ENCODE data around the gene BACE2.

Gene BACE2

DNA sequence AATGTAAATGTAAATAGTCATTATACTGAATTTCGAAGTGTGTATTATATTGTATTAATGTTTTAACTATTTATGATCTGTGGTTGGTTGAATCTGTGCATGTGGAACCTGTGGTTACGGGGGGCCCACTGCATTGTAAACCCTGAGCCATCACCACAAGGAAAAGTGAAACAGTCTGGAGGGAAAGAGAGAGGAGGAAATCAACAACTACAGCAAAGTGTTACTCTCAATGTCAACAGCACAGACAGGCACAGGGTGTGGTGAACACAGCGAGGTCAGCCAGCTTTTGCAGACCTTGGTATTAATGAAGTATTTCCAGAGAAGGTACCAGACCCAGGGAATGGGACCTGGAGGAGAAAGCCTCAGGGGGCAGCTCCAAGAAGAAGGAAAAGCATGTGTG is 37.1 kb upstream of the BACE2 start:
- TF ChIP-seq, protein P1, sequence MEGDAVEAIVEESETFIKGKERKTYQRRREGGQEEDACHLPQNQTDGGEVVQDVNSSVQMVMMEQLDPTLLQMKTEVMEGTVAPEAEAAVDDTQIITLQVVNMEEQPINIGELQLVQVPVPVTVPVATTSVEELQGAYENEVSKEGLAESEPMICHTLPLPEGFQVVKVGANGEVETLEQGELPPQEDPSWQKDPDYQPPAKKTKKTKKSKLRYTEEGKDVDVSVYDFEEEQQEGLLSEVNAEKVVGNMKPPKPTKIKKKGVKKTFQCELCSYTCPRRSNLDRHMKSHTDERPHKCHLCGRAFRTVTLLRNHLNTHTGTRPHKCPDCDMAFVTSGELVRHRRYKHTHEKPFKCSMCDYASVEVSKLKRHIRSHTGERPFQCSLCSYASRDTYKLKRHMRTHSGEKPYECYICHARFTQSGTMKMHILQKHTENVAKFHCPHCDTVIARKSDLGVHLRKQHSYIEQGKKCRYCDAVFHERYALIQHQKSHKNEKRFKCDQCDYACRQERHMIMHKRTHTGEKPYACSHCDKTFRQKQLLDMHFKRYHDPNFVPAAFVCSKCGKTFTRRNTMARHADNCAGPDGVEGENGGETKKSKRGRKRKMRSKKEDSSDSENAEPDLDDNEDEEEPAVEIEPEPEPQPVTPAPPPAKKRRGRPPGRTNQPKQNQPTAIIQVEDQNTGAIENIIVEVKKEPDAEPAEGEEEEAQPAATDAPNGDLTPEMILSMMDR (IDR thresholded peaks at IDR 0.05; ENCODE audit: extremely low read depth, insufficient read depth, missing control alignments), result no peak
- in situ Hi-C loops (cut with MboI; ENCODE audit: low pct_unique_long_range_greater_than_20kb, low sequenced_read_pairs, unreplicated experiment), result no loop called here

GRCh38 chr21:41133874-41134522 is 34.0 kb upstream of the BACE2 start:
- TF ChIP-seq, protein P1 (IDR thresholded peaks at IDR 0.05; ENCODE audit: extremely low read depth, insufficient read depth, missing control alignments), result peak; percentile 67
- DNase-seq (ENCODE audit: low spot score), result peak; percentile 62
- in situ Hi-C loops (cut with MboI; ENCODE audit: low pct_unique_long_range_greater_than_20kb, low sequenced_read_pairs, unreplicated experiment), result no loop called here

More for the DNA sequence above, 37.1 kb upstream of the BACE2 start:
- DNase-seq (ENCODE audit: low spot score), result no peak

DNA sequence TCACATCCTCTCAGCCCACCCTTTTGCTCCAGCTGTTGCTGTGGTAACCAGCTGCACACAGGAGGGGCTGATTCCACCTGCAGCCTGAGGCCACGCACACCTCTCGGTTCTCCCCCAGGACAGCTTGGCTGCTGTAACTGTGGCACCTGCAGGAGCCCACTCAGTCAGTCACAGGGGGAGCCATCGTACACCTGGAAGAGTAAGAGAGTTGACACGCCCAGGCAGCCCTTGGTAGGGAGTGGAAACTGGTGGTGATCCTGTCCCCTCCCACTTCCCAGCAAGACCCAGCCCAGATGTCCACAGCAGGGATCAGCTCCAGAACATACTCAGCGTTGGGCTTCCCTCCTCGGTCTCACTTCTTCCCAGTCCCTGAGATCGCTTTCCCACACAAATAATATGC is 32.2 kb upstream of the BACE2 start:
- in situ Hi-C loops (cut with MboI; ENCODE audit: low pct_unique_long_range_greater_than_20kb, low sequenced_read_pairs, unreplicated experiment), result no loop called here
- TF ChIP-seq, protein P1 (IDR thresholded peaks at IDR 0.05; ENCODE audit: extremely low read depth, insufficient read depth, missing control alignments), result no peak
- no peak for DNase-seq (ENCODE audit: low spot score)

- no peak for DNase-seq (ENCODE audit: low spot score)
- TF ChIP-seq, protein P1 (IDR thresholded peaks at IDR 0.05; ENCODE audit: extremely low read depth, insufficient read depth, missing control alignments), result no peak
- in situ Hi-C loops (cut with MboI; ENCODE audit: low pct_unique_long_range_greater_than_20kb, low sequenced_read_pairs, unreplicated experiment), result no loop called here
Measured at GRCh38 chr21:41136286-41136685, 31.7 kb upstream of the BACE2 start.

DNA sequence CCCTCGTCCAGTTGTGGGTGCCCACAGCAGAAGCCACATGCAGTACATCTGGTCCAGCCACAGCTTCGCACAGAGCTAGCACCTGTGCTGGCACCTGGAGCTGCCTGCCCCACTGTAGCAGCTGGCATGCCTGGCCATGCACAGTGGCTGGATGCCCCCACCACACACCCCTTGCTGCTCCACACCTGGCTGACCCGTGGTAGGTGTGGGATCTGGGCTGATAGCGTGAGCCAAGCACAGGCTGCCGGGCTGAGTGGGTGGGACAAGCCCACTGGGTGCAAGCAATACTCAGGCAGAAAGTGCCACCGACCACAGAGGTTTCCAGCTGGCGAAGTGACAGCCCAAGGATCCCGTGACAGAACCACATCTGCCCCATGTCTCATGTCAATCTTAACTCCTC is 30.6 kb upstream of the BACE2 start:
- no peak for DNase-seq (ENCODE audit: low spot score)
- in situ Hi-C loops (cut with MboI; ENCODE audit: low pct_unique_long_range_greater_than_20kb, low sequenced_read_pairs, unreplicated experiment), result no loop called here
- TF ChIP-seq, protein P1 (IDR thresholded peaks at IDR 0.05; ENCODE audit: extremely low read depth, insufficient read depth, missing control alignments), result no peak

DNA sequence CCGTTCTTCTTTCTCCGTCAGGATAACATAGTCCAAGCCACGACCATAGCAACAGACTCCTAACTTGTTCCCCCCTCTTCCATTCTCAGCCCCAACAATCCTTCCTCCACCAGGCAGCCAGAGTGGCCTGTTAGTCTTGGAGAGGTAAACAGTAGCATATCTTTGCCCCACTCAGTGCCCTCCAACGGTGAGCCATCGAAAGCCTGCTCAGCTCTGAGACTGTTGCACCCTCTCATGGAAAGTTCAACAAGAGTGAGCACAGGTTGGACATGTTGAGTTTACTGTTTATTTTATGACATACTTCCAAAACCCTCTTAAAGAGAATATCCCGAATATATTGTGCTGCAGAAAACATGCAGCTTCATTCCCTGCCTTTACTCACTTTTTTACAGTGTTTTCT is 30.1 kb upstream of the BACE2 start:
- DNase-seq (ENCODE audit: low spot score), result no peak
- TF ChIP-seq, protein P1 (IDR thresholded peaks at IDR 0.05; ENCODE audit: extremely low read depth, insufficient read depth, missing control alignments), result no peak
- in situ Hi-C loops (cut with MboI; ENCODE audit: low pct_unique_long_range_greater_than_20kb, low sequenced_read_pairs, unreplicated experiment), result no loop called here
